HG03469 (cell line): ENCODE results near the gene UNC13C.

Experiments
- ATAC-seq: cut with Tn5 transposase; IDR thresholded peaks from one replicate; pipeline ENCODE4 v1.9.1; 2021; ENCODE audit warnings: mild to moderate bottlenecking, moderate library complexity, moderate number of reproducible peaks; ENCODE audit not compliant: unreplicated experiment

The UNC13C gene

DNA sequence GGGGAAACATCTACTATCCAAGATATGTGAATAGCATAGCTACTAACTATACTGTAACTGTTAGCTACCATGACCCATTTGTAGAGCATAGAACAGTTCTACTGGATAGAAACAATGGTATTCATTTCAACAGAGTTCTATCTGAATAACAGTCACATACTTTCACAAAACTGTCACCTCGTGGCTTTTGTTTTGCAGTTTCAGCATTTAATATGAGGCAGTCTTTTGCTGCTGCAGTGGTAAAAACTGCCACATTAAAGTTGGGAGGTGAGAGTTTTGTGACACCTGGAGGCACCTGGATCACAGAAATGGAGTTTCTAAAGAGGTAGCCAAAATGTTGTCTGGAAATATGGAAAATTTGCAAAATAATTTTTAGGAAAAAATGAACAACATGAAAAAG is 578.0 kb downstream of the UNC13C start:
- ATAC-seq = no peak

DNA sequence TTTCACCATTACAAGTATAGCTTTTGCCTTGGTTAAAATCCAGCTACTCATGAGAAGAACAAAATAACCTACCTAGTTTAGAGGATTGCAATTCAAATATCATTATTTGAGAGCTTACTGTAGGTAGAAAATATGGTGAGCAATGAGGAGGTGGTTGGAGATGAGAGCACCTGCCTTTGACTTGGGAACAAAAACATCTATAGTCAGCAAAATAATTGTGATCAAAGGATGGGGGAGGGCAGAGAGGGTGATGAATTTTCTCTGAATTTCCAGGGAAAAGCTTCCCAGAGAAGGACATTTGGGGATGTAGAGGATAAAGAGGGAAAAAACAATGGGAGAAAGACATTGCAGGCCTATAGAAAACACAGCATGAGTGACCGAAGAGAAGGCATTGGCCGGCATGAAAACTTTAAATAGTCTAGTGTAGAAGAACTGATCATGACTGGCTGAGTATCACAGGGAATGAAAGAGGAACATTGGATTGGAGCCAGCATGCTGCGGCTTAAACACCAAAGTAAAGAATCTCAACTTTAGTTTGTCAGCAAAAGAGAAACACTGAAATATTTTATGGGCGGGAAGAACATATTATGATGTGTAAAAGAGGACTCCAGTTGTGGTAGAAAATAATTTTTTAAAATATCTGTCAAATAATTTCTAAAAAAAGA is 581.3 kb downstream of the UNC13C start:
- ATAC-seq = no peak

DNA sequence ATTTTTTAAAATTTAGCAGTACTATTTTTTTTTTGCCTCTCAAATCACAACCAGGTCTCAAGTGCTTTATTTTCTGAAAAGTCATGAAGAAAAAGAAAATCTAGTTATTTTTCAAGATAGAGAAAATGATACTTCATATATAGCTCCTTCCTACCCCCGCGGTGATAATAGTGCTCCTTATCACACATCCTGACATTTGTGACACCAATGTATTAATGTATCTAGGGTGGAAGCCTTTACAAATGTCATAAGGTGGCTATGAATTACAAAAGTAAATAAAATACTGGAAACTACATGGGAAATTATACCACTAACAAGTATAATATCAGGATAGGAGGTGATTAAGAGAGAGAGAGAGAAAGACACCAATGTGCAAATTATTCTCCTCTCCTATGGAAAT is 582.2 kb downstream of the UNC13C start:
- no peak for ATAC-seq

DNA sequence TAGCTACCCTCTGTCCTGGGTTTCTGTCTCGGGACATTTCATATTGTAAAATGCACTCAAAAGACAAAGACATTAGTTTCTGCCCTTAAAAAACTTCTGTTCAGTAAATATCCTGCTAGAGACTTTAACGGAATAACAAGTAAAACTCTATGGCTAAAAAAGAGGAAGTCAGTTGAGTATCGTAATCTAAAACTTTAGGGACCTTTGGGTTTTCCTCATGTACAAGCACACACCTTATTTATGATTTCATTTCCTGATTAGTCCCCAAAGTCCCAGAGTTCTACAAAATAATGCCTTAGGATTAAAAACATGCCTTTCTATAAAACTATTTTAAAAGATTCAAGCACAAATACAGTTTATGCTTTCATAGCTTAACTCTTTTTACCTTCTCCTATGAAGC is 585.9 kb downstream of the UNC13C start:
- no peak for ATAC-seq

DNA sequence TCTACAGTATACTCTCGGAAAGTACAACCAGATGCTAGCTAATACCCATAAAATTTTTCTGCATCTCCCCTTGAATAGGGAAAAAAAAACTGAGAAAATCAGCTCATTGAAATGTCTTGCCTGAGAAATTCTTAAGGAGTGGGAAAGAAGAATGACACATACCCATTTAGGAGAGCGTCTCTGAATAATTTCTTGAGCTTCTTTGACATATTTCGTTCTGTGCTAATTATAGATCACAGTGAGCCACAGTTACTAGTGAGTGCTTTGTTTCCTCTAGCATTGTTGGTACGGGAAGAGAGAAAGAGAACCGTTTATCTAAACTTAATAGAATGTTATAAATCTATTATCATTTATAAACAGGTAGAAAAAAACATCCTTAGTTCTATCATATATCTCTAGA is 588.4 kb downstream of the UNC13C start:
- no peak for ATAC-seq

DNA sequence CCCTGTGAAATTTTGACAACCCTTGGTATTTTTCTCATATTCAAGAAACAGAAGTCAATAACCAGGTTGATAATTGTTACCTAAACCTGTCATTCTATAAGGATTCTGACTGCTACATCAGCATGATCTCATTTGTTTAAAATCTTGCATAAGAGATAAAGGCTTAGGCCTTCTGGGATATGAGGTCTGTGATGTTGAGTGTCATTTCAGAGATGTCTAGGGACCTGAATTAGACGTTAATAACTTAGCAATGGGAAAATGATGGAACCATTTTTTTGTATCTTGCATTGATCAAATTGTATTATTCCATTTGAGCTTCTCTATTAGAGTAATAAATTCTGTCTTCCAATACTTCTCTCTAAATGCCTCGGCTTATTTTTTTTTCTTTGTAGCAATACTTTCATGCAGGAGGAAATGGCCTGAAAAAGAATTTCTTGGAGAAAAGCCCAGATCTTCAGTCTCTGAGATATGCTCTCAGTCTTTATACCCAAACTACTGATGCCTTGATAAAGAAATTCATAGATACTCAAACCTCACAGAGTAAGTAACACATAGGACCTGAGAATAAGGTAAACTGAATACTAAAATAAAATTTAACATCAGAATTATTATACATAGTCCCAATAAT is 589.3 kb downstream of the UNC13C start:
- no peak for ATAC-seq

DNA sequence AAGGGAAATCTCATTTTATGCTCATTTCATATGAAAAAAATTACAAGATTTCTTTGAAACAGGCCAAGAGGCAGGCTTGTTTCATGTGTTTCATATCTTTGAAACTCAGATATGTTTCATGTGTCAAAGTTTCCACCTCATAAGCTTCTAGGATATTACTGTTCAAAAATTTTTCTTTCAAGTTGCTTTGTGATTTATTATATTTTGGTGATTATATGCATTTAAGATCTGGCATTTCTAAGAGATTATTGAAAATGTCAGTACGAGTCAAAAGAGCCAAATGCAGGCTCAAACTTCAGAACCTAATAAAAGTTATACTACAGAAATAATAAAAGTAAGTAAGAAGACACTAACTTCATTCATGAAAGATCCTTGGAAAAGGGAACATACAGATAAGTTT is 590.1 kb downstream of the UNC13C start:
- ATAC-seq = no peak

DNA sequence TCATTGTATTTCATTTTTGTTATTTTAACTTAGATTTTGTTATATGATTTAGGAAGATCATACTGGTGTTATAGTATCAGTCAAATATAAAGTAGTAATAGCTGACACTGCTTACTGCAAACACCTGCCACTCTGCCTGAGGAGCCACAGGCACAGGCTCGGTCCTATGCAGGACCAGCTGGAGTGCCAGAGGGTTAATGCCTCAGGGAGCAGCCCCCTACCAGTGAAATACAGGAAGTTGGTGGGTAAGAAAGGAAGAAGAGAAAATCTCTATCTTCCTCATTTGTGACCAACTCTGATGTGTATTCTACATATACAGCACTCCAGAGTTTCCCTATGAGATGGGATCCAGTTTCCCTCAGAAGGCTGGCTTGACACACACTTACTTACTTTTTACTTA is 593.3 kb downstream of the UNC13C start:
- ATAC-seq = no peak

DNA sequence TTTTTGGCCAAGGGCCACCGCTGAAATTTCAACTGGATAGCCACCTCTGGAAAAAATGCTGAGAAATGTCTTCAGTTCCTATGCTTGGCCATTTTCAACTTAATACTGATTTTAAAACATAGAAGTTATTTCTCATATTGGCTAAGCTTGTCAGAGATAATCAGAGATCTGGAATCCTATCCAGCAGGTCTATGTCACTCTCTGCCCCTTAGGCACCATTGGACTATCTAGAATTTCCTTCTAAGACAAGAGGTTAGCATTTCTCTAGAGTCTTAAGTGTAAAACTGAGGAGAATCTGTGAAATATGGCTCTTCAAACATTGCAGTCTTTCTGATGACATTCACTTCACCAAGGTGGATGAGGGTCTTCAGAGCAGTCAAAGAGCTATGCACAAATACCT is 597.3 kb downstream of the UNC13C start:
- ATAC-seq = no peak

DNA sequence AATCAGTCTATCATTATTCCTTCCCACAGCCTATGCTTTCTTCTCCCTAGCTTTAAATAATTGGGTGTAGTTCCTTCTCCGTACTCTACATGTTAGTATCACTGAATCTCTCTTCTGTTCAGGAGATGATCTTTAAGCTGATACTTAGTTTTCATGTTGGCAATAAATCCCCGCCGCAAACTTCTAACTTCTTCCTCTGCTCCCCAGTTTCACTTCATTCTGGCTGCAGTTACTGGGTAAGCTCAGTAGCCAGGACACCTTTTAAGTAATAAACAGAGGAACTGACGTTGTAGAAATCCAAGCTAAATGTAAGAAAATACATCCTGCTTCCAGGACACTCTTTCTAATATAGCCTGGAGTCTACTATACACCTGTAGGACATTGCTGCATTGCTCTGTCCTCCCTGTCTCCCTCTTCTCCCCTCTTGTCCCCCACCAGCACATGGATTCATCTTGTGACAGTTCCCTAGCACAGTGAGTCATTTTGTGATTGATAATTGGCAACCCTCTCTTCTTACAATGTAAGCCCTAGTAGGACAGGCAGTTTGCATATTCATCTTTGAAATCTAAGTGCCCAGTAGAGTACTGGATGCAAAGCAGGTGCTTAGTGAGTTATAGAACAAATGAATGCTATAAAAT is 598.2 kb downstream of the UNC13C start:
- no peak for ATAC-seq

DNA sequence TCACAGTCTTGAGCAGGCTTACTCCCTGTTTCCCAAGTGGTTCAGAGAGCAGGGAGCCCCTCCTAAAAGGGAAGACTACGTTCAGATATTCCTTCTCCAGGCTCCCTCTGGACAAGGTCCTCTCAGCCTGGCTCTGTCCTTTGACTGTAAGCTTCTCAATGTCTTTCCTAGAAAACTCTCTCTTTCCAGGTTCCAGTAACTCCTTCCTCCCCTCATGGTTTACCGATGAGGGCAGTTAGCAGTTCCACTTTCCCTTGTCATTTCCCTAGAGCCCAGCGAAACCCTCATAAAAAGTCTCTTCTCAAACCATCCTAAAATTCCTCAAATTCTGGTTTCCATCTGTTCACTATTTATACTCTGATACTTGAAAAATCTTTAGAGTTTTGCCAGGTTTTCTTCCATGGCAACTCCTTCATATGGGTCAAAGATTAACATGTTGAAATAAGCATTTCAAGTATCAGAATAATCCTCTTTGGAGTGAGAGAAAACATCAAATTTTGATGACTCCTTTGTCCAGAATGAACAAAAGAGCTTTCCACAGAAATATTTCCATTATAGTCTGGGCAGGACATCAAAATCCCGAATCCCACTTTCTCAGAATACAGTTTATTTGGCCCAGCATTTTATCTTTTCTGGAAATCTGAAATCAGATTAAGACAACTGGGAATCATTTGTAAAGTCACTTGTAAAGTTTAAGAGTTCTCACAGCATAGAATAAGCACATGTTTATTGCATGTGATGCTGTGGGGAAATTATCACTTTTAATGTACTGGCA is 599.4 kb downstream of the UNC13C start:
- ATAC-seq = no peak

DNA sequence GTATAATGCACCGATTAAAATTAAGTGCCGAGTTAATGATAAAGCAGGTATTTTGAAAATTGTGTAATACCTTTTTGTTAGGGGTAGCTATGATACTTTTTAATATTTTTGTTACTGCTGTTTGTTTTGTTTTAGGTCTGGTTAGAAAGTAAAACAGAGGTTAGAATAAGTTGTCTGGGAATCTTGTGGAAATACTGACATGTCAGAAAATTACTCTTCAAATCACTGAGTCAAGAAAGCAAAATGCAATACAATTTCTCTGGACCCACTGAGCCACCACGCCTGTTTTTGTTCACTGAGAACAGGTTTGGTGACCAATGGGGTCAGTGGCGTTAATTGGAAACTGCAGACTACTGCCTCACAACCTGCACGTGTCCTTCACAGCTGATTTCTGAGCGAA is 601.6 kb downstream of the UNC13C start:
- ATAC-seq = no peak

DNA sequence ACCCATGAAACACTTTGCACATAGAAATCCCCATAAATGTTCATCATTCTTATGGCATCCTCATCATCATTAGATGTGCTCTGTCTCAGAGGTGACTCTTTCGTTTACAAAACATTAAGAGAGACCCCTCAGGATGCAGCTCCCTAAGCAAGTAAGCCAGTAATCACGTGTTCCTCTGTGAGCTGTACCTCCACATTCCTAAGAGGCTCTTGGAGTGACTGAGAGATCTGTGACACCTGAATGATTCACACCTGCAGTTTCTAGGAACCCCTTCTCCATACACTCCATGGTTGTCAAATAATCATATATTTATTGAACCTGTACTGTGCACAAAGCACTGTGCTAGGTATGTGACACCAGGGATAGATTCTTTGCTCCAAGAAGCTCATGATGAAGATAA is 602.4 kb downstream of the UNC13C start:
- ATAC-seq = no peak

DNA sequence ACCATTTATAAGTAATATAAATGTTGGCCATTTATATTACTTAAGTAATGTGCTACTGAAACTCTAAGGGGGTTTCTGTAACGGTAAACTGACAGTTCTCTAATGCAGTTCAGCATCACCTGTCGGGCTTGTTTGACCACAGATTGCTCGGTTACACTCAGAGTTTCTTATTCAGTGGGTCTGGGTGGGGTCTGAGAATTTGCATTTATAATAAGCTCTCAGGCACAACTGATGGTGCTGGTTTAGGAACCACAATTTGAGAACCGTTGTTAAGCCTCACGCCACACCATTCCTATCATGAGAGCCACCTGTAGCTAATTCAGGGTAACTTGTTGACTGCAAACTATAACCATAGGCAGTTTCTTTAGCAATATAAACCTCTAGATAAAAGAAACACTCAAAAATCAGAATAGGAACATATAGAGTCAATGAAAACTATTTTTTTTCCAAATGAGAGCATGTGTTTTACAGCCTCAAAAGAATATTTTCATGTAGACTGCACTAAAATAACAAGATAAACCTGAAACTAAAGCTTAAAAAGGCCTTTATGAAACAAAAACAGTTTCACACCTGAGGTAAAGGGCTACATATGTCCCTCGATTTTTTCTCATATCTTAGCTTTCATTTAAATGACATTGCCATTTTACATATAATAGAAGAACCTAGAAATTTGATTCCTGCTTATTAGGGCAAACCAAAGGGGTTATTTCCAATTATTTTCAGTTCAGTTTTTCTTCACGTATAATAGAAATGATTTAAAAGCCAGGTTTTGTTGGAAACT is 604.8 kb downstream of the UNC13C start:
- peak; percentile 79 for ATAC-seq

DNA sequence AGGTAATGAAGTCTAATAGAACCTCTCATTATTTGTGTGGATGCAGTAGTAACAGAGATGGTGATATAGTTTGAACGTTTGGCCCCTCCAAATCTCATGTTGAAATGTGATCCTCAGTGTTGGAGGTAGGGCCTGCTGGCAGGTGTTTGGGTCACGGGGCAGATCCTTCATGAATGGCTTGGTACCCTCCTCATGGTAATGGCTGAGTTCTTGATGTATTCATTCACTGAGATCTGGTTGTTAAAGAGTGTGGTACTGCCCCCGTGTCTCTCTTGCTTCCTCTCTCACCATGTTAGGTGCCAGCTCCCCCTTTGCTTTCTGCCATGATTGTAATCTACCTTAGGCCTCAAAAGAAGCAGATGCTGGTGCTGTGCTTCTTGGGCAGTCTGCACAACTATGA is 606.8 kb downstream of the UNC13C start:
- ATAC-seq = no peak

DNA sequence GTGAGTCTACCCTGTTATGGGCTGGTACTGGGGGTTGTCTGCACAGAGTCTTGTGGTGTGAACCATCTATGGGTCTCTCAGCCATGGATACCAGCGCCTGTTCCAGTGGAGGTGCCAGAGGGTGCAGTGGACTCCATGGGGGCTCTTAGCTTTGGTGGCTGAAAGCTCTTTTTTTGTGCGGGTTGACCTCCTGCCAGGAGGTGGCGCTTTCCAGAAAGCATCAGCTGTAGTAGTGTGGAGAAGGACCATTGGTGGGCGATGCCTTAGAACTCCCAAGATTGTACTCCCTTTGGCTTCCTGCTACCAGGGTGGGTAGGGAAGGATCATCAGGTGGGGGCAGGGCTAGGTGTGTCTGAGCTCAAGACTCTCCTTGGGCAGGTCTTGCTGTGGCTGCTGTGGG is 615.9 kb downstream of the UNC13C start:
- no peak for ATAC-seq

DNA sequence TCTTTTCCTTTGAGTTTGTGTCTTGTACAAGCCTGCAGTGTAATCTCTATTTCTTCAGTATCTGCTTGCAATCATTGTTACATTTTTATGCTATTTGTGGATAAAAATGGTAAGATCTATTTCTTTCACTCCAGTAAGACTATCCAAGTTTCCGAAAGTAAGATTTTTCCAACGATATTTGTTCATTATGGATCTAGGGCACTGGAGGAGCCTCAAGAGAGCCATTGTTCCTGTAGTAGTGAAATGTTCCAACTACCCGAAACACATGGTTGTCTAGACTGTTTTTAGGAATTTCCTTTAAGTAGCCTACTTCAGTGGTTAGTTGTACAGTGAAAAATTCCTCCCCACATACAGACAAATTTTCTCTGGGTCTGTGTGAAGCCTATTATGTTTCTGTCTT is 621.1 kb downstream of the UNC13C start:
- no peak for ATAC-seq

DNA sequence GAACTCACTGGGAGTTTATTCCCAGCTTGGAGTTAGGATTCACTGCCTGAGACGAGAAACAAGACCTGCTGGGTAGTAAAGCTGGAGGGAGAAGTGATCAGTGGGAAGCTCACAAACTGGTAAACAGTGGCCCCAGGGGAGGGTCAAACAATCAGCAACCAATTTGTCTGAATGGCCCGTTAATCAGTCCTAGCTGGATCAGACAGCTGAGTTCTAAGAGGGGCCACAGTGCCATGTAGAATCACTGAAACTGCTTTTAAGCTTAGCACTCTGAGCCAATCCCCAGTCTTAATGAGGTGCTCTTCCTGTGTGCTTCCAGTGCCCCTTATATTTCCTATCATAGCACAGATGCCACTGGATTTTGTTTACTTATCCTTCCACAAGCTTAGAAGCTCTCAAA is 626.8 kb downstream of the UNC13C start:
- ATAC-seq = no peak

DNA sequence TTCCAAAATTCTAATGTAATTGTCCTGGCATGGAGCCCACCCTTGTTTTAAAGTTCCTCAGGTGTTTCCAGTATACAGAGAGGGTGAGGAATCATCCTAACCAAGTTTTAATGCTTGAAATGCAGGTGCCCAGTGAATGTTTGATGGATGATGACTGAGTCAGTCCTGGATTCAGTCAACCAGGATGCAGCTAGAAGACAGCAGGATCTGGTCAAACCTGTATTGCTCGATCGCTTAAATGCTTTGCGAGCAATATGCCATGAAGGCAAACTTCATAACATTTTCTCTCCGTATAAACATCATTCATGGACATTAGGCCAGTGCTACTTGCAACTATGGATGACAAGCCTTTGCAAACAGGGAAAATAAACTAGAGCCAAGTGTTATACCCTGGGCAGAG is 627.3 kb downstream of the UNC13C start:
- no peak for ATAC-seq

DNA sequence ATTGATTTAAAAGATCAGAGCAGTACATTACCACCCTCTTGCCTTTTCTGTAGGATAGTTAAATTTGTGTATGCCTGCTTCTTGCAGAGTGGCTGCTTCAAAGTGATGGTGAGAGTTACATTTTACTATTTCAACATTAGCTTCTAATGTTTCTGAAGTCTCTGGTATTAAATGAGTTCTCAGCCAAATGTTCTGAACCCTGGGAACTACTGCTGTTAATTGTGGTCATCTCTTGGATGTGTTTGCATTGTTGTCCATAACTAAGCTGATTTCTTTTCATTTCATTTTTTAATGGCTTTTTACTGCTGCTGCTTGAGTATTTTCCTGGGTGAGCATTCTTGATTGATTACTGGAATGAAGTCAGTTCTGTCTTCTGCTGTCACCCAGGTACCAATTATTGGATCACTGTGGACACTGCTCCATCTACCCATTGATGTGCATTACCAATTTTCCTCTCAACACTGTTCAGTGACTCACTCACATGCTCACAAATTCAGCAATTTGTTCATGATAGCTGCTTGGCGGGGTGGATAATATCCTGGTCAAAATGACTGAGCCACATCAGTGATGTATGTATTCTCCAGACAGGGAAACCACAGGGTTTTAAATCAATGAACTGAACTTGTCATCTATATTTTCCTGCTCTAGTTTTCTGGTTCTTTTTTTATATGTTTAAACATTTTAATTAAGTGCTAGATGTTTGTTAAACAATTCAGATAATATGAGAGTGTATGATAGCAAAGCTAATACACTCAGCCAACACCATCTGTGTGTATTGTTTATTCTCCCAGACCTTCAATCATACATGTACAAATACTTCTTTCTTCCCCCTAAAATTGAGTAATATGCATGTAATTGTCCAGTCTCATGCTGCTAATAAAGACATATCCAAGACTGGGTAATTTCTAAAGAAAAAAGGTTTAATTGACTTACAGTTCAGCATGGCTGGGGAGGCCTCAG is 630.9 kb downstream of the UNC13C start:
- no peak for ATAC-seq
